ENCODE data around the gene NDUFAF7.

NDUFAF7 gene

DNA sequence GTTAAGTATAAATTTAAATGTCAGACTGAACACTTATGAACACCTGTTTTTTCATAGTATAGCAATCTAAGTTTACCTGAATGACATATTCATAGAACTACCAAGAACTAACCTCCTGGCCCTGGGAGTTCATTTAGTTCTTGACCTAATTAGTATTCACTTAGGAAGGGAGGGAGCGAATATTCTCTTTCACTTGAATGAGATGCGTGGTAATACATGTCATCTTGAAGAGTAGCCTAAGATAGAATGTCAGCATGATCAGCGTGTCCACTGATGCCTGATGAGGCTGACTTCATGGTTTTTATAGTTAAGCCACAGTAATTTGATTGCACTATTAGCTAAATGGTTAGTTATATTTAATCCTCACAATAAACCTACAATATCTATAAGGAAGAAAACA is 13.3 kb downstream of the NDUFAF7 start:
- Histone ChIP-seq H3K9me3 (ENCODE audit: severe bottlenecking) (no peaks in the 10 kb centered on the region), H3K4me3 (ENCODE audit: low read depth, low read length) (no peak overlapping the region), H3K36me3 (peaks cover 80% of the 10 kb centered on the region), H3K27me3 (ENCODE audit: insufficient read depth, low read depth, severe bottlenecking) (no peaks in the 10 kb centered on the region), H3K27ac (no peak overlapping the region)
- no peak for TF ChIP-seq CTCF (IDR thresholded peaks at IDR 0.05; ENCODE audit: low read depth, low read length)
- DNase-seq = no peak

- no peaks in the 10 kb centered on the region for H3K9me3 ChIP-seq (ENCODE audit: severe bottlenecking)
- H3K36me3 ChIP-seq = peaks cover 78% of the 10 kb centered on the region
- no peaks in the 10 kb centered on the region for H3K27me3 ChIP-seq (ENCODE audit: insufficient read depth, low read depth, severe bottlenecking)
- H3K4me3 ChIP-seq (ENCODE audit: low read depth, low read length) = no peak overlapping the region
- no peak for DNase-seq
- H3K27ac ChIP-seq = no peak overlapping the region
- no peak for TF ChIP-seq CTCF (IDR thresholded peaks at IDR 0.05; ENCODE audit: low read depth, low read length)
Measured at GRCh38 chr2:37246205-37246604, 14.7 kb downstream of the NDUFAF7 start.

GRCh38 chr2:37250869-37251740 is 19.6 kb downstream of the NDUFAF7 start:
- TF ChIP-seq CTCF (IDR thresholded peaks at IDR 0.05; ENCODE audit: low read depth, low read length) = no peak

DNA sequence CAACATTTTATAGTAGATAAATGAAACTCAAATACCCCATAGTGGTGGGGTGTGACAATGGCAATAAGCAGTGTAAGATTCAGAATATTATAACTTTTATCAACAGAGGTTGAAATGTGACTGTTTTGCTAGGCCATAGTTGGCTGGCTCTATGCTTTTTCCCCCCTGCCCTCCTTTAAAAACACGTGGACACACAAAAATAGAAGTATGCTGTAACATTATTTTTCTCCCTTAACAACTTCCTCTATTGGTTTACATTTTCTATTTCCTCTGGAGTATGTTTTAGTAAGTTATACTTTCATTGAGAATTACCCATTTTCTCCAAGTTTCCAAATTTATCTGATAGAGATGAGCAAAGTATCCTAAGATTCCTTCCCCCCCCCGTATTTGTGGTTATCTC is 31.1 kb downstream of the NDUFAF7 start:
- H3K27me3 ChIP-seq (ENCODE audit: insufficient read depth, low read depth, severe bottlenecking) = no peaks in the 10 kb centered on the region
- H3K27ac ChIP-seq = no peak overlapping the region
- no peak overlapping the region for H3K4me3 ChIP-seq (ENCODE audit: low read depth, low read length)
- H3K36me3 ChIP-seq = peaks cover 67% of the 10 kb centered on the region
- no peak for TF ChIP-seq CTCF (IDR thresholded peaks at IDR 0.05; ENCODE audit: low read depth, low read length)
- DNase-seq = no peak
- H3K9me3 ChIP-seq (ENCODE audit: severe bottlenecking) = no peaks in the 10 kb centered on the region

More at GRCh38 chr2:37250869-37251740, 19.6 kb downstream of the NDUFAF7 start:
- Histone ChIP-seq H3K27ac (no peak overlapping the region), H3K4me3 (ENCODE audit: low read depth, low read length) (no peak overlapping the region), H3K9me3 (ENCODE audit: severe bottlenecking) (no peaks in the 10 kb centered on the region), H3K27me3 (ENCODE audit: insufficient read depth, low read depth, severe bottlenecking) (no peaks in the 10 kb centered on the region), H3K36me3 (peaks cover 88% of the 10 kb centered on the region)
- no peak for DNase-seq

DNA sequence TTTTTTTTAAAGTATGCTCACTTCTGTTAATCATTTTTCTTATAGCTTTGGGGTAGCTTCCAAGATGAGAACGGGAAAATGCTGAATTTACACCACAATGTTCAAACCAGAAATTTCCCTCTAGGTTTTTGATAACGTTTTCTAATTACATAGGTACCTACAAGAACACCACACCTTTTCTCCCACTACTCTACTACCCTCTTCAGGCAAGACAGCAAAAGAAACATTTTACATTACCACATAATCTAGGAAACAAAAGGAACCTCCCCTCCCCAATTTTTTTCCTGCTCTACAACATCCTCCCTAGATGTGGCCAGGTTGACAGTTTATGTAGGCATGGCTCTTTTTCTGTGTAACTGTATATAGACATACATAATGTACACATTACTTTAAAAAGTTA is 32.4 kb downstream of the NDUFAF7 start:
- no peaks in the 10 kb centered on the region for H3K27me3 ChIP-seq (ENCODE audit: insufficient read depth, low read depth, severe bottlenecking)
- no peak for TF ChIP-seq CTCF (IDR thresholded peaks at IDR 0.05; ENCODE audit: low read depth, low read length)
- no peak for DNase-seq
- peaks cover 71% of the 10 kb centered on the region for H3K36me3 ChIP-seq
- H3K9me3 ChIP-seq (ENCODE audit: severe bottlenecking) = no peaks in the 10 kb centered on the region
- H3K4me3 ChIP-seq (ENCODE audit: low read depth, low read length) = no peak overlapping the region
- H3K27ac ChIP-seq = no peak overlapping the region

Measured in WERI-Rb-1 (cell line).